GM12878 (cell line): ENCODE data around the gene CRHR2.

Experiments used
- CBX5 ChIP-seq: sonication (generic); IDR thresholded peaks from 2 replicates; pipeline ENCODE4 v1.6.1; 2016; ENCODE audit warnings: low read depth, moderate library complexity, mild to moderate bottlenecking, inconsistent platforms
- CHD2 ChIP-seq: IDR thresholded peaks from 2 replicates; pipeline ENCODE4 v1.6.1; 2011; ENCODE audit warnings: low read depth, low read length, improper control_type of control experiment, borderline replicate concordance
- EGR1 ChIP-seq, 2 experiments: IDR thresholded peaks; 1 replicate in 1 of 2; 2 replicates in 1 of 2; pipeline ENCODE4 v1.6.1; 2011 to 2012; ENCODE audit warnings: low read depth in 2 of 2, low read length in 2 of 2, borderline replicate concordance in 1 of 2, mild to moderate bottlenecking in 1 of 2, moderate library complexity in 1 of 2
- FOXK2 ChIP-seq: fragments of 450-650 bp; IDR thresholded peaks from 2 replicates; pipeline ENCODE4 v1.6.1; 2017; ENCODE audit warnings: mild to moderate bottlenecking, moderate library complexity
- JUND ChIP-seq: IDR thresholded peaks from 2 replicates; pipeline ENCODE4 v1.6.1; 2012; ENCODE audit warnings: low read depth, mild to moderate bottlenecking, low read length, improper control_type of control experiment, moderate library complexity
- POLR2AphosphoS2 ChIP-seq: IDR thresholded peaks from 2 replicates; pipeline ENCODE4 v1.6.1; 2011; ENCODE audit warnings: low read depth, mild to moderate bottlenecking, low read length, improper control_type of control experiment, moderate library complexity
- RBBP5 ChIP-seq: fragments of 200-600 bp; sonication (generic); conservative IDR thresholded peaks from 2 replicates; pipeline ENCODE4 v1.6.1; 2016
- RFX5 ChIP-seq: IDR thresholded peaks from 2 replicates; pipeline ENCODE4 v1.6.1; 2011; ENCODE audit warnings: low read depth, low read length, improper control_type of control experiment
- SMC3 ChIP-seq: IDR thresholded peaks from 2 replicates; pipeline ENCODE4 v1.6.1; 2011; ENCODE audit warnings: low read length, improper control_type of control experiment, borderline replicate concordance
- YY1 ChIP-seq: IDR thresholded peaks from 2 replicates; pipeline ENCODE4 v1.6.1; 2011; ENCODE audit warnings: low read depth, mild to moderate bottlenecking, low read length
- ZNF24 ChIP-seq: fragments of 450-650 bp; IDR thresholded peaks from 2 replicates; pipeline ENCODE4 v1.6.1; 2017; ENCODE audit warnings: antibody characterized with exemption, mild to moderate bottlenecking
- TF ChIP-seq, protein P1 (sequence below), 3 experiments: IDR thresholded peaks in 2 of 3; conservative IDR thresholded peaks in 1 of 3; 2 replicates each; pipeline ENCODE4 v1.5.1; 2011; ENCODE audit warnings: low read depth in 3 of 3, low read length in 3 of 3, mild to moderate bottlenecking in 3 of 3, control low read depth in 2 of 3, moderate library complexity in 2 of 3, inconsistent platforms in 1 of 3, mixed read lengths in 1 of 3; ENCODE audit not compliant: control insufficient read depth in 2 of 3, insufficient read depth in 1 of 3; ENCODE audit errors: extremely low read depth in 1 of 3
- TF ChIP-seq, protein P2 (sequence below): IDR thresholded peaks from 2 replicates; pipeline ENCODE4 v1.6.1; 2012; ENCODE audit warnings: low read length, inconsistent platforms

DNA sequence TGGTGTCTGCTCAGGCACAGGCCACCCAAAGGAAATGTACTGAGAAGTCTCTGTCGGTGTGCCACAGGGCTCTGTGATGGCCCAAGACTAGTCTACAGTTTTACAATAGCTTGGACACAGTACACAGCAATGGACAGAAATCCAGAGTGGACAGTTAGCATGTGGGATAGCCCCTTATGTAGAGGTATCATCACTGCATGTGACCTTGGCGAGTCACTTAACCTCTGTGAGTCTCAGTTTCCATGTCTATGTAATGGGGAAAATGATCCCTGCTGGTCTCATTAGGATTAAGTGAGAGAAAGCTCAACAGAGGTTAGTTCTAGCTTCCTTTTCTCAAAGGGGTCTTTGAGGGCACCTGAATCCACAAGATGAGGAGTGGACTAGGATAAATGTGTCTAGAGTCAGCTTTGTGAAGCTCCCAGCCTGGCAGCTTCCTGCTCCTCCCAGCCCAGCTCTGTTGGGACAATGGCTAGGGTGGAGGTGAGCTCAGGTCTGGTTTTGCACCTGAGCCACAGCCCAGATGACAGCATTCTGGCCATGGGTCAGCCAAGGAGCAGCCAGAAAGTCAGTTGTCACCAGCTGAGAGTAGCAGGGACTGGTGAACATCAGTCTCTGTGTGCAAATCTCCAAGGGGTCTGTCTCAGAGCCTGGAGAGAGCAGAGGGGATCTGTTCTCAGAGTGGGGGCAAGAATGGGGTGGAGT is 17.9 kb downstream of the CRHR2 start:
- TF ChIP-seq CHD2: no peak
- TF ChIP-seq, protein P1, sequence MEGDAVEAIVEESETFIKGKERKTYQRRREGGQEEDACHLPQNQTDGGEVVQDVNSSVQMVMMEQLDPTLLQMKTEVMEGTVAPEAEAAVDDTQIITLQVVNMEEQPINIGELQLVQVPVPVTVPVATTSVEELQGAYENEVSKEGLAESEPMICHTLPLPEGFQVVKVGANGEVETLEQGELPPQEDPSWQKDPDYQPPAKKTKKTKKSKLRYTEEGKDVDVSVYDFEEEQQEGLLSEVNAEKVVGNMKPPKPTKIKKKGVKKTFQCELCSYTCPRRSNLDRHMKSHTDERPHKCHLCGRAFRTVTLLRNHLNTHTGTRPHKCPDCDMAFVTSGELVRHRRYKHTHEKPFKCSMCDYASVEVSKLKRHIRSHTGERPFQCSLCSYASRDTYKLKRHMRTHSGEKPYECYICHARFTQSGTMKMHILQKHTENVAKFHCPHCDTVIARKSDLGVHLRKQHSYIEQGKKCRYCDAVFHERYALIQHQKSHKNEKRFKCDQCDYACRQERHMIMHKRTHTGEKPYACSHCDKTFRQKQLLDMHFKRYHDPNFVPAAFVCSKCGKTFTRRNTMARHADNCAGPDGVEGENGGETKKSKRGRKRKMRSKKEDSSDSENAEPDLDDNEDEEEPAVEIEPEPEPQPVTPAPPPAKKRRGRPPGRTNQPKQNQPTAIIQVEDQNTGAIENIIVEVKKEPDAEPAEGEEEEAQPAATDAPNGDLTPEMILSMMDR (IDR thresholded peaks at IDR 0.05 in 2 of 3, conservative IDR thresholded peaks at IDR 0.05 in 1 of 3; ENCODE audit: control insufficient read depth in 2 of 3, extremely low read depth in 1 of 3, insufficient read depth in 1 of 3, low read depth in 3 of 3, low read length in 3 of 3): no peak
- no peak for TF ChIP-seq POLR2AphosphoS2
- no peak for TF ChIP-seq SMC3
- no peak for TF ChIP-seq FOXK2
- TF ChIP-seq, protein P2, sequence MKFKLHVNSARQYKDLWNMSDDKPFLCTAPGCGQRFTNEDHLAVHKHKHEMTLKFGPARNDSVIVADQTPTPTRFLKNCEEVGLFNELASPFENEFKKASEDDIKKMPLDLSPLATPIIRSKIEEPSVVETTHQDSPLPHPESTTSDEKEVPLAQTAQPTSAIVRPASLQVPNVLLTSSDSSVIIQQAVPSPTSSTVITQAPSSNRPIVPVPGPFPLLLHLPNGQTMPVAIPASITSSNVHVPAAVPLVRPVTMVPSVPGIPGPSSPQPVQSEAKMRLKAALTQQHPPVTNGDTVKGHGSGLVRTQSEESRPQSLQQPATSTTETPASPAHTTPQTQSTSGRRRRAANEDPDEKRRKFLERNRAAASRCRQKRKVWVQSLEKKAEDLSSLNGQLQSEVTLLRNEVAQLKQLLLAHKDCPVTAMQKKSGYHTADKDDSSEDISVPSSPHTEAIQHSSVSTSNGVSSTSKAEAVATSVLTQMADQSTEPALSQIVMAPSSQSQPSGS: no peak
- no peak for TF ChIP-seq RFX5
- TF ChIP-seq CBX5: no peak
- TF ChIP-seq YY1: no peak
- no peak for TF ChIP-seq RBBP5
- no peak for TF ChIP-seq JUND
- TF ChIP-seq EGR1 (IDR thresholded peaks at IDR 0.05; ENCODE audit: borderline replicate concordance in 1 of 2, low read depth in 2 of 2, low read length in 2 of 2): no peak
- TF ChIP-seq ZNF24: no peak
